ENCODE data around the gene EMX2.

EMX2 gene

DNA sequence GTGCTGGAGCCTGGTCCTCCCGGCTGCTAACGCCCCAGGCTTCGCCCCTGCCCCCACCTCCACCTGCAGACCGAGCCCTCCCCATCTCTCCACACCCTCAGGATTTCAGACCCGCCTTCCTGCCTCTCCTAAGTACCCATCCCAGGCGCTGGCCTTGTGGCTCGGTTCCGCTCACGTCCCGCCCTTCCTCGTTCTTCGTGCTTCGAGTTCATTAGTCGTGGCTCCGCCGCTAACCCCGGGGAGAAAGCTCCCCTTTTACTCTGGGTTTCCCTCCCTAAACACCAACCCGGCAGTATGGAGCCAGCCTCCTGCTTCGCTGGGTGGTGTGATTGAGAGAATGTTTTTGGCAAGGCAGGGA is 11.2 kb downstream of the EMX2 start:
- peaks cover 0 to 1% (median 0%) of the 10 kb centered on the region in 5 experiments for H3K9me3 ChIP-seq (ENCODE audit: control extremely low read depth in 1 of 5, control insufficient read depth in 4 of 5, insufficient read depth in 2 of 5, low read depth in 1 of 5, low read length in 4 of 5)
- peaks cover 0 to 8% (median 1%) of the 10 kb centered on the region in 4 experiments for H3K4me1 ChIP-seq (ENCODE audit: control extremely low read depth in 1 of 4, control insufficient read depth in 4 of 4, insufficient read depth in 4 of 4, low read length in 3 of 4)
- no peak for DNase-seq
- CTCF ChIA-PET, result interaction anchor here (0.7 to 4.1 kb wide), 2 partner anchors 15 to 17 kb away, joined by 3 to 28 read pairs; no protein-coding TSS in a partner anchor
- POLR2A ChIA-PET, result no interaction called here
- 9% methylated on average over 12 of the region's 19 CpGs for WGBS (ENCODE audit: insufficient coverage)
- H3K4me3 ChIP-seq (ENCODE audit: control insufficient read depth in 1 of 7, extremely low read depth in 1 of 7, insufficient read depth in 4 of 7, low read depth in 2 of 7, low read length in 6 of 7), result no peak overlapping the region
- no peak overlapping the region for H3K27ac ChIP-seq (ENCODE audit: insufficient read depth in 1 of 2, low read depth in 1 of 2, low read length in 2 of 2, poor library complexity in 1 of 2, severe bottlenecking in 2 of 2)
- no peaks in the 10 kb centered on the region for H3K36me3 ChIP-seq (ENCODE audit: control insufficient read depth in 4 of 4, insufficient read depth in 4 of 4, low read length in 3 of 4)
- H3K27me3 ChIP-seq (replicated peaks in 2 of 5; ENCODE audit: control insufficient read depth in 4 of 5, insufficient read depth in 5 of 5, low read length in 4 of 5), result peaks cover 26 to 94% (median 49%) of the 10 kb centered on the region in 5 experiments

DNA sequence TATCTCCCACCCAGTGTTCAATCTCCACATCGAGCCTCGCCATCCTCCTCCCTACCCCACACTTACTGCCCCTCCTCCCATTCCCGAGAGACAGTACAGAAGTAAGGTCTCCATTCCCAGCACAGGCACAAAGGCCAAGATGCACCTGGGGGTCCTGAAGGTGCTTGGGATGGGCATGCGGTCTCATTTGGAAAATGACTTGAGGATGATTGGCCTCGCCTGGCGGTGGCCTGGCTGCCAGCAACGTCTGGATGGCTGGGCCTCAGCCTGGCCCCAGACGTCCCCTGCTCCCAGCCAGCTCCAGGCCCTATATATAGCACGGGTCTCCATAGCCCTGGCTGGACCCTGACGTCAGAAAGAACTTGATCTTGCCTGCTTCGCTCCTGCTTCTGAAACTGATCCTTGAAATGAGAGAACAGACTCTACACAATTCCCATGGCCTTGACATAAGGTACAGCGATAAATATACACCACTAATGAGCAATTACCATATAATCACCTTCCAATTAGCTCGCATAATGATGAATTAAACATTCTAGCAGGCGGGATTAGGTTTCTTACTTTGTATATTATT is 11.8 kb downstream of the EMX2 start:
- no peak for DNase-seq
- ChIA-PET CTCF (interaction anchor here (0.7 to 1.3 kb wide), 2 partner anchors 17 to 686 kb away, joined by 3 read pairs; no protein-coding TSS in a partner anchor), POLR2A (no interaction called here)
- H3K36me3 ChIP-seq (ENCODE audit: control insufficient read depth in 4 of 4, insufficient read depth in 4 of 4, low read length in 3 of 4), result no peaks in the 10 kb centered on the region
- peaks cover 0 to under 1% (median 0%) of the 10 kb centered on the region in 5 experiments for H3K9me3 ChIP-seq (ENCODE audit: control extremely low read depth in 1 of 5, control insufficient read depth in 4 of 5, insufficient read depth in 2 of 5, low read depth in 1 of 5, low read length in 4 of 5)
- peaks cover 23 to 89% (median 48%) of the 10 kb centered on the region in 5 experiments for H3K27me3 ChIP-seq (replicated peaks in 2 of 5; ENCODE audit: control insufficient read depth in 4 of 5, insufficient read depth in 5 of 5, low read length in 4 of 5)
- H3K4me3 ChIP-seq (ENCODE audit: control insufficient read depth in 1 of 7, extremely low read depth in 1 of 7, insufficient read depth in 4 of 7, low read depth in 2 of 7, low read length in 6 of 7), result no peak overlapping the region
- no peak overlapping the region for H3K27ac ChIP-seq (ENCODE audit: insufficient read depth in 1 of 2, low read depth in 1 of 2, low read length in 2 of 2, poor library complexity in 1 of 2, severe bottlenecking in 2 of 2)
- H3K4me1 ChIP-seq (ENCODE audit: control extremely low read depth in 1 of 4, control insufficient read depth in 4 of 4, insufficient read depth in 4 of 4, low read length in 3 of 4), result peaks cover 0 to 8% (median 1%) of the 10 kb centered on the region in 4 experiments
- WGBS (ENCODE audit: insufficient coverage), result 14% methylated on average over 10 of the region's 14 CpGs

DNA sequence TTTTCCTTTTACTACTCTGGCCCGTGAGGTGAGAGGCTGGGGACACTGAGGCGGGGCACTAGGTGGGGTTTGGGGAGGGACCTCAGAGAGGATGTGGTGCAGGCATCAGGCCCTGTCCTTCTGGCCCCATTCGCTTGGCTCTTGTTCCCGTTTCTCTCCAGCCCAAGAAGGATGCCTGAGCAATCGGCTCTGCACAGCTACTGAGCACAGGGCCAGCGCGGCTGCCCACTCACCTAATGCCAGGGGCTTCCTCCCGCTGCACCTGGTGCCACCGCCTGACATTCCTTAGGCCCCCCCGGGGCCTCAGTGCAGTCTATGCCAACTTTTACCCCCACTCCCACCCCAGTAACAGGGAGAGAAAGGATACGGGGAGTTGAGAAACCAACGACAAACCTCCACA is 12.5 kb downstream of the EMX2 start:
- Histone ChIP-seq H3K27me3 (replicated peaks in 2 of 5; ENCODE audit: control insufficient read depth in 4 of 5, insufficient read depth in 5 of 5, low read length in 4 of 5) (peaks cover 17 to 89% (median 49%) of the 10 kb centered on the region in 5 experiments), H3K4me1 (ENCODE audit: control extremely low read depth in 1 of 4, control insufficient read depth in 4 of 4, insufficient read depth in 4 of 4, low read length in 3 of 4) (peaks cover 0 to 8% (median 1%) of the 10 kb centered on the region in 4 experiments), H3K9me3 (ENCODE audit: control extremely low read depth in 1 of 5, control insufficient read depth in 4 of 5, insufficient read depth in 2 of 5, low read depth in 1 of 5, low read length in 4 of 5) (no peaks in the 10 kb centered on the region), H3K36me3 (ENCODE audit: control insufficient read depth in 4 of 4, insufficient read depth in 4 of 4, low read length in 3 of 4) (no peaks in the 10 kb centered on the region), H3K27ac (ENCODE audit: insufficient read depth in 1 of 2, low read depth in 1 of 2, low read length in 2 of 2, poor library complexity in 1 of 2, severe bottlenecking in 2 of 2) (no peak overlapping the region), H3K4me3 (ENCODE audit: control insufficient read depth in 1 of 7, extremely low read depth in 1 of 7, insufficient read depth in 4 of 7, low read depth in 2 of 7, low read length in 6 of 7) (no peak overlapping the region)
- 47% methylated on average over 11 of the region's 12 CpGs for WGBS (ENCODE audit: insufficient coverage)
- DNase-seq, result no peak
- ChIA-PET POLR2A (no interaction called here), CTCF (interaction anchor here (1.3 kb wide), 1 partner anchor 686 kb away, joined by 3 read pairs; no protein-coding TSS in a partner anchor)

DNA sequence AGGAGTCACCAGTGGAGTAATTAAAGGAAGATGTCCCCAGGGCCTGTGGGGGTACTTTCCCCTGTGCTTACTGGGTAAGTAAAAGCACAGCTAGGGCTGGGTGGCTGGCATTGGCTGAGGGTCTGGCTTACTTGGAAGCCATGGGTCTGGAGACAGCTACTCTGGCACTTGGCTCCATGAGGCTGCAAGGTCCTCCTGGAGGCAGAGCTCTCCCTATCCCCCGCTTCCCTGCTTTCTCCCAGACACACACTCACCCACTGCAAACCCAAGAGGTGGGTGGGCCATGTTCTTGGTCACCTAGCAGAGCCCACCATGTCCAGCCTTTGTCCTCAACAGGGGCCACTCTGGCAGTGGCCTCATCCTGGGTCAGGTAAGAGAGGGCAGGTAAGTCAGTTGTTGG is 13.3 kb downstream of the EMX2 start:
- POLR2A ChIA-PET, result no interaction called here
- Histone ChIP-seq H3K4me3 (ENCODE audit: control insufficient read depth in 1 of 7, extremely low read depth in 1 of 7, insufficient read depth in 4 of 7, low read depth in 2 of 7, low read length in 6 of 7) (no peak overlapping the region), H3K4me1 (ENCODE audit: control extremely low read depth in 1 of 4, control insufficient read depth in 4 of 4, insufficient read depth in 4 of 4, low read length in 3 of 4) (peaks cover 0 to 8% (median 1%) of the 10 kb centered on the region in 4 experiments), H3K36me3 (ENCODE audit: control insufficient read depth in 4 of 4, insufficient read depth in 4 of 4, low read length in 3 of 4) (no peaks in the 10 kb centered on the region), H3K9me3 (ENCODE audit: control extremely low read depth in 1 of 5, control insufficient read depth in 4 of 5, insufficient read depth in 2 of 5, low read depth in 1 of 5, low read length in 4 of 5) (no peaks in the 10 kb centered on the region), H3K27ac (ENCODE audit: insufficient read depth in 1 of 2, low read depth in 1 of 2, low read length in 2 of 2, poor library complexity in 1 of 2, severe bottlenecking in 2 of 2) (no peak overlapping the region), H3K27me3 (replicated peaks in 2 of 5; ENCODE audit: control insufficient read depth in 4 of 5, insufficient read depth in 5 of 5, low read length in 4 of 5) (peaks cover 12 to 88% (median 51%) of the 10 kb centered on the region in 5 experiments)
- CTCF ChIA-PET, result interaction anchor here (1.3 kb wide), 1 partner anchor 685 kb away, joined by 3 read pairs; no protein-coding TSS in a partner anchor
- WGBS (ENCODE audit: insufficient coverage), result no CpG with 5 or more reads among the region's 1 CpG
- no peak for DNase-seq

DNA sequence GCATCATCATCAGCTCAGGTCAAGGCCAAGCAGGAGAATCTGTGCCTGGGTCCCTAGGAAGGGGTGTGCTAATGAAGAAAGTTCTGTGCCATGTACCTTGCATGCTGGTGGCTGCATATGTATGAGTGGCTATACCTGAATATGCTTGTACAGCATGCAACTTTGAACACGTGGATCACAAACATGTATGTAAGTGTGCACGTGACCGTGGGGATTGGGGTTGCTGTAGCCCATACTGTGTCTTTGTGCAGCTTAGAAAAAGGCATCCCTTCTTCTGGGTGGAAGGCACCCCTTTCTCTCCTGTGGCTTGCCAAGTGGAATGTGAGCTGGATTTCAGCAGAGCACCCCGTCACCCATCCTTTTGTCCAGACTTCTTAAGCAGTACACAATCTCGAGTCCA is 13.8 kb downstream of the EMX2 start:
- Histone ChIP-seq H3K36me3 (ENCODE audit: control insufficient read depth in 4 of 4, insufficient read depth in 4 of 4, low read length in 3 of 4) (no peaks in the 10 kb centered on the region), H3K4me1 (ENCODE audit: control extremely low read depth in 1 of 4, control insufficient read depth in 4 of 4, insufficient read depth in 4 of 4, low read length in 3 of 4) (peaks cover 0 to 8% (median 1%) of the 10 kb centered on the region in 4 experiments), H3K27me3 (replicated peaks in 2 of 5; ENCODE audit: control insufficient read depth in 4 of 5, insufficient read depth in 5 of 5, low read length in 4 of 5) (peaks cover 12 to 87% (median 46%) of the 10 kb centered on the region in 5 experiments), H3K4me3 (ENCODE audit: control insufficient read depth in 1 of 7, extremely low read depth in 1 of 7, insufficient read depth in 4 of 7, low read depth in 2 of 7, low read length in 6 of 7) (no peak overlapping the region), H3K27ac (ENCODE audit: insufficient read depth in 1 of 2, low read depth in 1 of 2, low read length in 2 of 2, poor library complexity in 1 of 2, severe bottlenecking in 2 of 2) (no peak overlapping the region), H3K9me3 (ENCODE audit: control extremely low read depth in 1 of 5, control insufficient read depth in 4 of 5, insufficient read depth in 2 of 5, low read depth in 1 of 5, low read length in 4 of 5) (no peaks in the 10 kb centered on the region)
- ChIA-PET CTCF (no interaction called here), POLR2A (no interaction called here)
- no peak for DNase-seq
- 91% methylated on average over 3 of the region's 5 CpGs for WGBS (ENCODE audit: insufficient coverage)

DNA sequence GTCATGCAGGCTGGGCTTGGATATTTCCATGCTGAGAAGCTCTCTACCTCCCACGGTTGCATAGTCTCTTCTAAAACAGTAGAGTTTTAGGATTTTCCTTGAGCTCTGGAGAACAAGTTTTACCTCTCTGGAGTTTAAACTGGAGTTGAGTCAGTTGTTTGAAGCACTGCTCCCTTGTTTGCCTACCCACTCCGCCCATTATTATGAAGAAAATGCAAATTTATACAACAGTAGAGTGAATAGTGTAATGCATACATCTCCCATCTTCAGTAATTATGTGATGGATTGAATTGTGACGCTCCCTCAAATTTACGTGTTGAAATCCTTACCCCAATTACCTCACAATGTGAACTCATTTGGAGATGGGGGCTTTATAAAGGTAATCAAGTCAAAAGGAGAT is 17.2 kb downstream of the EMX2 start:
- Histone ChIP-seq H3K9me3 (ENCODE audit: control extremely low read depth in 1 of 5, control insufficient read depth in 4 of 5, insufficient read depth in 2 of 5, low read depth in 1 of 5, low read length in 4 of 5) (no peaks in the 10 kb centered on the region), H3K4me1 (ENCODE audit: control extremely low read depth in 1 of 4, control insufficient read depth in 4 of 4, insufficient read depth in 4 of 4, low read length in 3 of 4) (no peaks in the 10 kb centered on the region), H3K36me3 (ENCODE audit: control insufficient read depth in 4 of 4, insufficient read depth in 4 of 4, low read length in 3 of 4) (no peaks in the 10 kb centered on the region), H3K4me3 (ENCODE audit: control insufficient read depth in 1 of 7, extremely low read depth in 1 of 7, insufficient read depth in 4 of 7, low read depth in 2 of 7, low read length in 6 of 7) (no peak overlapping the region), H3K27ac (ENCODE audit: insufficient read depth in 1 of 2, low read depth in 1 of 2, low read length in 2 of 2, poor library complexity in 1 of 2, severe bottlenecking in 2 of 2) (no peak overlapping the region), H3K27me3 (replicated peaks in 2 of 5; ENCODE audit: control insufficient read depth in 4 of 5, insufficient read depth in 5 of 5, low read length in 4 of 5) (peaks cover 3 to 76% (median 29%) of the 10 kb centered on the region in 5 experiments)
- CTCF ChIA-PET, result no interaction called here
- POLR2A ChIA-PET, result no interaction called here
- DNase-seq, result no peak
- WGBS (ENCODE audit: insufficient coverage), result 86% methylated on average over 1 of the region's 4 CpGs

DNA sequence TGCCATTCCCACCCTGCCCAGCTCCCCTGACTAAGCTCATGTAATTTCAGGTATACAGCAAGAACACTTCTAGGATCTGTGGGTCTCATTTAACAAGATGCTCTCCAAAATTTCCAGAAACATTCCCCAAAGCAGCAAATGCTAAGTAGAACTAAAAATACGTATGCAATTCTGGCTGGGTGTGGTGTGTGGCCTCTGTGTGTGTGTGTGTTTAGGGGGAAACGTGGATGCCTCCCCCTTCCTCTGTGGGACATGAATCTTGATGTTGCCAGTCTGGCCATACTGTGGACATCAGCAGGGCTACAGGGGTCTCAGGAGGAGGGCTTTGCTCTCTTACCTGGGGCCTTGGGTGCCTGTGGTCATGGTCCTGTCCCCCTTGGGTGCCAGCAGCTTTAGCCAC is 18.4 kb downstream of the EMX2 start:
- Histone ChIP-seq H3K4me1 (ENCODE audit: control extremely low read depth in 1 of 4, control insufficient read depth in 4 of 4, insufficient read depth in 4 of 4, low read length in 3 of 4) (no peaks in the 10 kb centered on the region), H3K36me3 (ENCODE audit: control insufficient read depth in 4 of 4, insufficient read depth in 4 of 4, low read length in 3 of 4) (no peaks in the 10 kb centered on the region), H3K27me3 (replicated peaks in 2 of 5; ENCODE audit: control insufficient read depth in 4 of 5, insufficient read depth in 5 of 5, low read length in 4 of 5) (peaks cover 0 to 75% (median 24%) of the 10 kb centered on the region in 5 experiments), H3K4me3 (ENCODE audit: control insufficient read depth in 1 of 7, extremely low read depth in 1 of 7, insufficient read depth in 4 of 7, low read depth in 2 of 7, low read length in 6 of 7) (no peak overlapping the region), H3K9me3 (ENCODE audit: control extremely low read depth in 1 of 5, control insufficient read depth in 4 of 5, insufficient read depth in 2 of 5, low read depth in 1 of 5, low read length in 4 of 5) (no peaks in the 10 kb centered on the region), H3K27ac (ENCODE audit: insufficient read depth in 1 of 2, low read depth in 1 of 2, low read length in 2 of 2, poor library complexity in 1 of 2, severe bottlenecking in 2 of 2) (no peak overlapping the region)
- ChIA-PET CTCF (no interaction called here), POLR2A (no interaction called here)
- WGBS (ENCODE audit: insufficient coverage), result 90% methylated on average over 2 of the region's 2 CpGs
- DNase-seq, result no peak
